ENCODE measurements around the gene SPSB2. TPM values are rescaled to one million over a fixed set of nuclear protein-coding genes. Genes with fewer than 3 reads are reported as not detected.
A peak's percentile ranks its signal among the peaks of the same experiment; 100 is the strongest.

The SPSB2 gene
- total RNA-seq, 2 donors from 2014 or later, result 34.6 to 36.5 TPM

GRCh38 chr12:6847676-6848075 is 25.4 kb downstream of the SPSB2 start:
- H3K4me1 Mint-ChIP-seq, result peaks cover 21% of the 10 kb centered on the region
- H3K27ac ChIP-seq (ENCODE audit: low read depth, low read length), result no peak overlapping the region
- no peak overlapping the region for H3K4me3 Mint-ChIP-seq
- H3K36me3 Mint-ChIP-seq (ENCODE audit: low read depth), result peaks cover 50% of the 10 kb centered on the region
- WGBS, 2 experiments (ENCODE audit: insufficient coverage in 1 of 2, insufficient read length in 1 of 2), result 90 to 100% methylated on average over 1 to 2 of the region's 2 CpGs
- H3K4me1 ChIP-seq (ENCODE audit: control insufficient read depth, insufficient read depth, low read length), result no peaks in the 10 kb centered on the region
- H3K4me3 ChIP-seq (ENCODE audit: low read length), result no peak overlapping the region
- TF ChIP-seq, protein P1, sequence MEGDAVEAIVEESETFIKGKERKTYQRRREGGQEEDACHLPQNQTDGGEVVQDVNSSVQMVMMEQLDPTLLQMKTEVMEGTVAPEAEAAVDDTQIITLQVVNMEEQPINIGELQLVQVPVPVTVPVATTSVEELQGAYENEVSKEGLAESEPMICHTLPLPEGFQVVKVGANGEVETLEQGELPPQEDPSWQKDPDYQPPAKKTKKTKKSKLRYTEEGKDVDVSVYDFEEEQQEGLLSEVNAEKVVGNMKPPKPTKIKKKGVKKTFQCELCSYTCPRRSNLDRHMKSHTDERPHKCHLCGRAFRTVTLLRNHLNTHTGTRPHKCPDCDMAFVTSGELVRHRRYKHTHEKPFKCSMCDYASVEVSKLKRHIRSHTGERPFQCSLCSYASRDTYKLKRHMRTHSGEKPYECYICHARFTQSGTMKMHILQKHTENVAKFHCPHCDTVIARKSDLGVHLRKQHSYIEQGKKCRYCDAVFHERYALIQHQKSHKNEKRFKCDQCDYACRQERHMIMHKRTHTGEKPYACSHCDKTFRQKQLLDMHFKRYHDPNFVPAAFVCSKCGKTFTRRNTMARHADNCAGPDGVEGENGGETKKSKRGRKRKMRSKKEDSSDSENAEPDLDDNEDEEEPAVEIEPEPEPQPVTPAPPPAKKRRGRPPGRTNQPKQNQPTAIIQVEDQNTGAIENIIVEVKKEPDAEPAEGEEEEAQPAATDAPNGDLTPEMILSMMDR (conservative IDR thresholded peaks at IDR 0.05), result no peak
- H3K9me3 Mint-ChIP-seq, result no peaks in the 10 kb centered on the region
- H3K27me3 Mint-ChIP-seq (ENCODE audit: insufficient read depth), result peaks cover 2% of the 10 kb centered on the region
- H3K9me3 ChIP-seq (ENCODE audit: control insufficient read depth, low read length), result no peaks in the 10 kb centered on the region
- H3K36me3 ChIP-seq (ENCODE audit: control insufficient read depth, insufficient read depth, low read length), result peaks cover 58% of the 10 kb centered on the region
- H3K27me3 ChIP-seq (ENCODE audit: control insufficient read depth, insufficient read depth, low read length, poor library complexity, severe bottlenecking), result no peaks in the 10 kb centered on the region
- no peak overlapping the region for H3K27ac Mint-ChIP-seq
- H3K9ac ChIP-seq (ENCODE audit: extremely low read depth, low read length, poor library complexity, severe bottlenecking), result no peak overlapping the region
- DNase-seq, result no peak

DNA sequence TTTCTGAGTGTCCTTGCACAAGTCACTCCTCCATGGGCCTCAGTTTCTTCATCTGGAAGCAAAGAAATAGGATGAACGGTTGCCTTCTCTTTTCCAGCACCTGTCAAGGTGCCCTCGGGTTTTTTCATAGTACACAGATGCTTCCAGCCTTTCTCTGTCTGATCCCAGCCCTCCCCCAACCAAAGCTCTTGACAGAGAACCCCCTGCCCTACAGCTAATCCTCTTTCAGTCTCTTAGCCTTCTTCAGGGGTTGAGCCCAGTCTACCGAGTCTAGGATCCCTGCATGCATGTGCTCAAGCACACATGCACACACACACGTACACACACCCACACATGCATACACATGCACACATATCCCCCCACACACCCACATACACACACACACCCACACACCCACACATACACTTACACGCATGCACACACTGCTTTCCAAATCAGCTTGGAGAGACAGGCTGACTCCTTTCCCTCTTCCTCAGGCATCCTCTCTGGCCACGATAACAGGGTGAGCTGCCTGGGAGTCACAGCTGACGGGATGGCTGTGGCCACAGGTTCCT is 26.7 kb downstream of the SPSB2 start:
- 88 to 93% methylated on average over 3 to 7 of the region's 7 CpGs for WGBS, 2 experiments (ENCODE audit: insufficient coverage in 1 of 2, insufficient read length in 1 of 2)
- peaks cover 63% of the 10 kb centered on the region for H3K36me3 ChIP-seq (ENCODE audit: control insufficient read depth, insufficient read depth, low read length)
- H3K36me3 Mint-ChIP-seq (ENCODE audit: low read depth), result peaks cover 50% of the 10 kb centered on the region
- no peaks in the 10 kb centered on the region for H3K9me3 ChIP-seq (ENCODE audit: control insufficient read depth, low read length)
- no peak overlapping the region for H3K4me3 ChIP-seq (ENCODE audit: low read length)
- H3K9ac ChIP-seq (ENCODE audit: extremely low read depth, low read length, poor library complexity, severe bottlenecking), result no peak overlapping the region
- peak overlapping the region; percentile 1 for H3K27ac Mint-ChIP-seq
- no peaks in the 10 kb centered on the region for H3K27me3 ChIP-seq (ENCODE audit: control insufficient read depth, insufficient read depth, low read length, poor library complexity, severe bottlenecking)
- no peaks in the 10 kb centered on the region for H3K4me1 ChIP-seq (ENCODE audit: control insufficient read depth, insufficient read depth, low read length)
- no peak overlapping the region for H3K4me3 Mint-ChIP-seq
- H3K27ac ChIP-seq (ENCODE audit: low read depth, low read length), result no peak overlapping the region
- TF ChIP-seq, protein P1 (conservative IDR thresholded peaks at IDR 0.05), result no peak
- no peaks in the 10 kb centered on the region for H3K9me3 Mint-ChIP-seq
- no peak for DNase-seq
- H3K27me3 Mint-ChIP-seq (ENCODE audit: insufficient read depth), result peaks cover 2% of the 10 kb centered on the region
- peaks cover 30% of the 10 kb centered on the region for H3K4me1 Mint-ChIP-seq

GRCh38 chr12:6845395-6845794 is 27.7 kb downstream of the SPSB2 start:
- no peak overlapping the region for H3K9ac ChIP-seq (ENCODE audit: extremely low read depth, low read length, poor library complexity, severe bottlenecking)

More at GRCh38 chr12:6845395-6845794, 27.7 kb downstream of the SPSB2 start:
- peaks cover 2% of the 10 kb centered on the region for H3K27me3 Mint-ChIP-seq (ENCODE audit: insufficient read depth)
- H3K4me1 Mint-ChIP-seq, result peaks cover 30% of the 10 kb centered on the region
- H3K36me3 ChIP-seq (ENCODE audit: control insufficient read depth, insufficient read depth, low read length), result peaks cover 63% of the 10 kb centered on the region
- no peaks in the 10 kb centered on the region for H3K27me3 ChIP-seq (ENCODE audit: control insufficient read depth, insufficient read depth, low read length, poor library complexity, severe bottlenecking)
- peaks cover 50% of the 10 kb centered on the region for H3K36me3 Mint-ChIP-seq (ENCODE audit: low read depth)
- H3K4me1 ChIP-seq (ENCODE audit: control insufficient read depth, insufficient read depth, low read length), result no peaks in the 10 kb centered on the region
- H3K27ac Mint-ChIP-seq, result no peak overlapping the region
- DNase-seq, result no peak
- WGBS, 2 experiments (ENCODE audit: insufficient coverage in 1 of 2, insufficient read length in 1 of 2), result 92 to 93% methylated on average over 9 to 17 of the region's 17 CpGs
- H3K27ac ChIP-seq (ENCODE audit: low read depth, low read length), result no peak overlapping the region
- TF ChIP-seq, protein P1 (conservative IDR thresholded peaks at IDR 0.05), result no peak
- no peak overlapping the region for H3K4me3 ChIP-seq (ENCODE audit: low read length)
- H3K9me3 Mint-ChIP-seq, result no peaks in the 10 kb centered on the region
- no peaks in the 10 kb centered on the region for H3K9me3 ChIP-seq (ENCODE audit: control insufficient read depth, low read length)
- H3K4me3 Mint-ChIP-seq, result no peak overlapping the region

Measured in endodermal cell (in vitro differentiated cells).